Measurements from ENCODE around the gene C1orf159. TPM values are rescaled to one million over a fixed set of nuclear protein-coding genes. Genes with fewer than 3 reads are reported as not detected.
"Not testable (repeated sequence)": the region's sequence is repeated elsewhere in the genome, so short reads cannot be mapped to it uniquely, and the experiment has no call there.

The C1orf159 gene
- total and polyA plus RNA-seq, 2 experiments from 2014 or later: 7.1 to 25.1 TPM

- H3K27ac ChIP-seq: peak overlapping the region; percentile 80
Measured at GRCh38 chr1:1080122-1080757, 35.6 kb downstream of the C1orf159 start.

GRCh38 chr1:1079408-1080121 is 36.3 kb downstream of the C1orf159 start:
- Histone ChIP-seq H3K9me2 (replicated peaks; ENCODE audit: insufficient read depth) (no peaks in the 10 kb centered on the region), H3K79me2 (no peaks in the 10 kb centered on the region), H2AFZ (peak overlapping the region; percentile 34), H3K27ac (peak overlapping the region; percentile 80), H3K9me3 (ENCODE audit: low read depth) (no peaks in the 10 kb centered on the region), H3K4me3 (no peak overlapping the region), H3K36me3 (replicated peaks; ENCODE audit: insufficient read depth, low read depth) (no peaks in the 10 kb centered on the region), H3K4me2 (peak overlapping the region; percentile 83), H3K4me1 (ENCODE audit: insufficient read depth) (peaks cover 13% of the 10 kb centered on the region), H4K20me1 (ENCODE audit: insufficient read depth, poor library complexity, severe bottlenecking) (no peaks in the 10 kb centered on the region), H3K27me3 (no peaks in the 10 kb centered on the region)
- DNase-seq (ENCODE audit: low spot score): peak; percentile 93
- TF ChIP-seq CTCF (IDR thresholded peaks at IDR 0.05; ENCODE audit: poor library complexity): no peak
- TF ChIP-seq EZH2 (IDR thresholded peaks at IDR 0.05; ENCODE audit: borderline replicate concordance): no peak
- no peak for TF ChIP-seq EZH2phosphoT487 (IDR thresholded peaks at IDR 0.05; ENCODE audit: low read depth, severe bottlenecking, unreplicated experiment)
- 6% methylated on average over 33 of the region's 38 CpGs for WGBS (ENCODE audit: low lambda C conversion rate, missing lambda C conversion rate)

More at GRCh38 chr1:1080122-1080757, 35.6 kb downstream of the C1orf159 start:
- no peaks in the 10 kb centered on the region for H3K27me3 ChIP-seq
- H3K79me2 ChIP-seq: no peaks in the 10 kb centered on the region
- 4% methylated on average over 19 of the region's 23 CpGs for WGBS (ENCODE audit: low lambda C conversion rate, missing lambda C conversion rate)
- peaks cover 13% of the 10 kb centered on the region for H3K4me1 ChIP-seq (ENCODE audit: insufficient read depth)
- H3K9me2 ChIP-seq (replicated peaks; ENCODE audit: insufficient read depth): no peaks in the 10 kb centered on the region
- peak overlapping the region; percentile 34 for H2AFZ ChIP-seq
- no peak overlapping the region for H3K4me3 ChIP-seq
- H3K4me2 ChIP-seq: peak overlapping the region; percentile 83
- H3K9me3 ChIP-seq (ENCODE audit: low read depth): no peaks in the 10 kb centered on the region
- TF ChIP-seq CTCF (IDR thresholded peaks at IDR 0.05; ENCODE audit: poor library complexity) (no peak), EZH2phosphoT487 (IDR thresholded peaks at IDR 0.05; ENCODE audit: low read depth, severe bottlenecking, unreplicated experiment) (no peak), EZH2 (IDR thresholded peaks at IDR 0.05; ENCODE audit: borderline replicate concordance) (no peak)
- H3K36me3 ChIP-seq (replicated peaks; ENCODE audit: insufficient read depth, low read depth): no peaks in the 10 kb centered on the region
- DNase-seq (ENCODE audit: low spot score): peak; percentile 75
- no peaks in the 10 kb centered on the region for H4K20me1 ChIP-seq (ENCODE audit: insufficient read depth, poor library complexity, severe bottlenecking)

- not testable (repeated sequence) for H3K4me2 ChIP-seq; DNase-seq (ENCODE audit: low spot score); H3K4me3 ChIP-seq; H4K20me1 ChIP-seq (ENCODE audit: insufficient read depth, poor library complexity, severe bottlenecking); H3K9me3 ChIP-seq (ENCODE audit: low read depth); H3K27ac ChIP-seq; H3K9me2 ChIP-seq (replicated peaks; ENCODE audit: insufficient read depth); H3K27me3 ChIP-seq; H3K79me2 ChIP-seq; H2AFZ ChIP-seq; H3K36me3 ChIP-seq (replicated peaks; ENCODE audit: insufficient read depth, low read depth)
- WGBS (ENCODE audit: low lambda C conversion rate, missing lambda C conversion rate): no CpG with 5 or more reads among the region's 21 CpGs
- peaks cover 13% of the 10 kb centered on the region for H3K4me1 ChIP-seq (ENCODE audit: insufficient read depth)
Measured at GRCh38 chr1:1077396-1077795, 38.5 kb downstream of the C1orf159 start.
